GM19463 (cell line): ENCODE measurements around the gene RTN4.

Source experiments
- ATAC-seq: cut with Tn5 transposase; IDR thresholded peaks from one replicate; pipeline ENCODE4 v1.9.1; 2021; ENCODE audit warnings: mild to moderate bottlenecking, moderate library complexity; ENCODE audit not compliant: unreplicated experiment

RTN4 gene

GRCh38 chr2:54977149-54977548, 73.1 kb downstream of the RTN4 start:
- peak; percentile 96 for ATAC-seq

- ATAC-seq: no peak
These were observed 74.4 kb downstream of the RTN4 start for GRCh38 chr2:54975598-54976492.

- no peak for ATAC-seq
These were observed 75.1 kb downstream of the RTN4 start for GRCh38 chr2:54975175-54975574.

- no peak for ATAC-seq
These were observed 80.3 kb downstream of the RTN4 start for GRCh38 chr2:54969940-54970338.

- ATAC-seq: no peak
These were observed 80.8 kb downstream of the RTN4 start for GRCh38 chr2:54969295-54969939.

- no peak for ATAC-seq
These were observed 81.6 kb downstream of the RTN4 start for GRCh38 chr2:54968561-54969218.

- ATAC-seq: no peak
These were observed 82.4 kb downstream of the RTN4 start for GRCh38 chr2:54967759-54968365.

- ATAC-seq: no peak
These were observed 83.0 kb downstream of the RTN4 start for GRCh38 chr2:54967269-54967668.

- ATAC-seq: no peak
These were observed 83.4 kb downstream of the RTN4 start for GRCh38 chr2:54966837-54967236.

GRCh38 chr2:54966165-54966832, 84.0 kb downstream of the RTN4 start:
- no peak for ATAC-seq

- no peak for ATAC-seq
These were observed 84.8 kb downstream of the RTN4 start for GRCh38 chr2:54965425-54965824.

- no peak for ATAC-seq
These were observed 85.4 kb downstream of the RTN4 start for GRCh38 chr2:54964816-54965215.

- ATAC-seq: no peak
These were observed 86.0 kb downstream of the RTN4 start for GRCh38 chr2:54964271-54964670.

- ATAC-seq: no peak
These were observed 86.8 kb downstream of the RTN4 start for GRCh38 chr2:54963476-54963875.

GRCh38 chr2:54962935-54963440, 87.3 kb downstream of the RTN4 start:
- no peak for ATAC-seq

GRCh38 chr2:54962511-54962910, 87.7 kb downstream of the RTN4 start:
- ATAC-seq: no peak

- ATAC-seq: no peak
These were observed 90.1 kb downstream of the RTN4 start for GRCh38 chr2:54960164-54960563.

GRCh38 chr2:54958717-54959371, 91.4 kb downstream of the RTN4 start:
- ATAC-seq: no peak

GRCh38 chr2:54957321-54957999, 92.8 kb downstream of the RTN4 start:
- no peak for ATAC-seq
